ENCODE data around the gene SLFN12L. TPM values are rescaled to one million over a fixed set of nuclear protein-coding genes. Genes with fewer than 3 reads are reported as not detected.
"Not testable (repeated sequence)": the region's sequence is repeated elsewhere in the genome, so short reads cannot be mapped to it uniquely, and the experiment has no call there.

SLFN12L gene
- total RNA-seq, 1 experiment from 2014 or later, result not detected

DNA sequence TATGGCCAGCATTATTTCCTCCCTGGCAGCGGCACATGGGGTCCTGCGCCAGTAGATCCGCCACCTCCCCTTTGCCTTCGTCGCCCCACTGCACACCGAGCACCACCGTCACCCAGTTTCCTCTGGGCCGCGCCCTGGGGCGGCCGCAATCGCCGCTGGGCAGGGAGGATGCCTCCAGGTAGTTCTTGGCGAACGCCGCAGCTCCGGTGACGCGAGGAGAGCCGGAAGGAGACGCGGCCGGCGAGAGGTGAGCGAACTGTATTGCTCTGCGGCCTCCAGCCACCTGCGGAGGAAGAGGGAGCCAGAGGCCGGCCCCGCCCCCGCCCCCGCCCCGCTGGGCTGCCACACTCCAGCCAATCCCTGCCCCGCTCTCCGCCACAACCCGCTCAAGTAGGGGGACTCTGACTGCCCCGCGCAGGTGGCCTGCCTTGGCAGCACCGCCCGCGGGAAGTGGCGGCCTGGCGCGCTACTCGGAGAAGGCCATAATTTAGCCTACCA, 77.1 kb downstream of the SLFN12L start:
- no peak overlapping the region for H4K8ac ChIP-seq (replicated peaks; ENCODE audit: insufficient read length, low read depth, low read length)
- H3K27ac ChIP-seq (ENCODE audit: insufficient read length, low read depth, low read length), result no peak overlapping the region
- H2AFZ ChIP-seq (ENCODE audit: low read length), result no peak overlapping the region
- peaks cover 4 to 9% of the 10 kb centered on the region in 2 experiments for H3K4me1 Mint-ChIP-seq
- H3T11ph ChIP-seq (ENCODE audit: low read length), result no peak overlapping the region
- H3K23me2 ChIP-seq (ENCODE audit: insufficient read length, low read depth, low read length, poor library complexity, severe bottlenecking), result no peaks in the 10 kb centered on the region
- H3K9ac ChIP-seq (ENCODE audit: extremely low read depth, insufficient read length, low read length), result no peak overlapping the region
- no peak overlapping the region for H3K27ac Mint-ChIP-seq
- no peak overlapping the region for H2BK12ac ChIP-seq (ENCODE audit: insufficient read length, low read depth, low read length)
- peaks cover 0 to 13% of the 10 kb centered on the region in 2 experiments; a peak in 1 of 5 replicates for H3K9me3 Mint-ChIP-seq
- H4K91ac ChIP-seq (ENCODE audit: insufficient read length, low read depth, low read length), result no peak overlapping the region
- H3K23ac ChIP-seq (ENCODE audit: insufficient read length, low read depth, low read length), result no peak overlapping the region
- no peak overlapping the region for H4K5ac ChIP-seq (ENCODE audit: insufficient read length, low read depth, low read length)
- H3K27me3 Mint-ChIP-seq (ENCODE audit: low read depth), result peaks cover 80% of the 10 kb centered on the region
- no peaks in the 10 kb centered on the region for H3K79me2 ChIP-seq (ENCODE audit: insufficient read depth, low read length)
- TF ChIP-seq, protein P1, sequence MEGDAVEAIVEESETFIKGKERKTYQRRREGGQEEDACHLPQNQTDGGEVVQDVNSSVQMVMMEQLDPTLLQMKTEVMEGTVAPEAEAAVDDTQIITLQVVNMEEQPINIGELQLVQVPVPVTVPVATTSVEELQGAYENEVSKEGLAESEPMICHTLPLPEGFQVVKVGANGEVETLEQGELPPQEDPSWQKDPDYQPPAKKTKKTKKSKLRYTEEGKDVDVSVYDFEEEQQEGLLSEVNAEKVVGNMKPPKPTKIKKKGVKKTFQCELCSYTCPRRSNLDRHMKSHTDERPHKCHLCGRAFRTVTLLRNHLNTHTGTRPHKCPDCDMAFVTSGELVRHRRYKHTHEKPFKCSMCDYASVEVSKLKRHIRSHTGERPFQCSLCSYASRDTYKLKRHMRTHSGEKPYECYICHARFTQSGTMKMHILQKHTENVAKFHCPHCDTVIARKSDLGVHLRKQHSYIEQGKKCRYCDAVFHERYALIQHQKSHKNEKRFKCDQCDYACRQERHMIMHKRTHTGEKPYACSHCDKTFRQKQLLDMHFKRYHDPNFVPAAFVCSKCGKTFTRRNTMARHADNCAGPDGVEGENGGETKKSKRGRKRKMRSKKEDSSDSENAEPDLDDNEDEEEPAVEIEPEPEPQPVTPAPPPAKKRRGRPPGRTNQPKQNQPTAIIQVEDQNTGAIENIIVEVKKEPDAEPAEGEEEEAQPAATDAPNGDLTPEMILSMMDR (conservative IDR thresholded peaks at IDR 0.05), result no peak
- no peaks in the 10 kb centered on the region for H3K79me1 ChIP-seq (ENCODE audit: insufficient read depth, low read depth, low read length, poor library complexity, severe bottlenecking)
- no peak overlapping the region for H3K18ac ChIP-seq (ENCODE audit: insufficient read length, low read depth, low read length)
- DNase-seq, result peak; percentile 98
- no peak overlapping the region for H3K56ac ChIP-seq (ENCODE audit: insufficient read length, low read depth, low read length)
- peak overlapping the region; percentile 51 to 69 for H3K4me3 Mint-ChIP-seq
- no peak overlapping the region for H2BK15ac ChIP-seq (ENCODE audit: low read depth, low read length)
- H2AK5ac ChIP-seq (ENCODE audit: insufficient read length, low read length), result no peak overlapping the region
- no peak overlapping the region for H3K14ac ChIP-seq (ENCODE audit: insufficient read depth, low read length)
- H2BK5ac ChIP-seq (ENCODE audit: insufficient read length, low read length), result no peak overlapping the region
- WGBS (ENCODE audit: extremely low coverage, insufficient read length, low lambda C conversion rate), result no CpG with 5 or more reads among the region's 44 CpGs
- no peaks in the 10 kb centered on the region for H3K9me3 ChIP-seq (ENCODE audit: control insufficient read depth, low read depth, low read length)
- peaks cover 0 to 3% (median 0%) of the 10 kb centered on the region in 3 experiments; a peak in 2 of 7 replicates for H3K36me3 Mint-ChIP-seq (ENCODE audit: insufficient read depth in 1 of 3, low read depth in 3 of 3)
- peak overlapping the region; percentile 10 for H3K4me2 ChIP-seq (ENCODE audit: insufficient read depth, insufficient read length, low read length)
- H3K27me3 ChIP-seq (ENCODE audit: insufficient read depth, low read length), result peaks cover 12% of the 10 kb centered on the region; the same call in 1 of the 2 replicates
- no peaks in the 10 kb centered on the region for H4K20me1 ChIP-seq (ENCODE audit: control insufficient read depth, insufficient read depth, insufficient read length)
- no peaks in the 10 kb centered on the region for H3K4me1 ChIP-seq (ENCODE audit: insufficient read depth, low read length)
- H2BK120ac ChIP-seq (ENCODE audit: low read depth, low read length, poor library complexity, severe bottlenecking), result no peak overlapping the region
- no peak overlapping the region for H3K4ac ChIP-seq (ENCODE audit: low read depth, low read length)
- H2BK20ac ChIP-seq (ENCODE audit: low read depth, low read length, poor library complexity, severe bottlenecking), result no peak overlapping the region

DNA sequence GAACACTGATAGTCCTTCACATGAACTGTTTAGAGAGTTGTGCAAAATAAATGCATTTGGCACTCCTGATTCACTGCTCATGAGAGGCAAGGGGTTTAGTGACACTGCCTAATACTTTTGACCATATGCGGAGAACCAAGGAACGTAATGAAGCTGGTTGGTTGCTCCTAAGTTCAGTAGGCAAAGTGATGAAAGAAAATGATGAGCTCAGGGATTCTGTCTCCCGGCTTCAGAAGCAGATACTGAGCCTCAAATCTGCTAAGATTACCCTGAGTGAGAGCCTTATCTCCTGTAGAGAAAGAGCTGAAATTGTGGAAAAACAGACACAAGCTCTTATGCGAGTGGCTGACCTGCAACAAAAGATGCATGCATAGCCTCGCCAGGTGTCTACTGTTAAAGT, 83.4 kb downstream of the SLFN12L start:
- H2AFZ ChIP-seq (ENCODE audit: low read length); H3K56ac ChIP-seq (ENCODE audit: insufficient read length, low read depth, low read length); H3K79me1 ChIP-seq (ENCODE audit: insufficient read depth, low read depth, low read length, poor library complexity, severe bottlenecking); H3K4me1 Mint-ChIP-seq; H2BK12ac ChIP-seq (ENCODE audit: insufficient read length, low read depth, low read length); H2AK5ac ChIP-seq (ENCODE audit: insufficient read length, low read length); H3K79me2 ChIP-seq (ENCODE audit: insufficient read depth, low read length); H3K9me3 Mint-ChIP-seq; H2BK5ac ChIP-seq (ENCODE audit: insufficient read length, low read length); H2BK15ac ChIP-seq (ENCODE audit: low read depth, low read length); H3K4me3 Mint-ChIP-seq; DNase-seq; H3K9ac ChIP-seq (ENCODE audit: extremely low read depth, insufficient read length, low read length); H3K4ac ChIP-seq (ENCODE audit: low read depth, low read length); H3K23ac ChIP-seq (ENCODE audit: insufficient read length, low read depth, low read length); H4K91ac ChIP-seq (ENCODE audit: insufficient read length, low read depth, low read length); H3K27ac Mint-ChIP-seq; H3K9me3 ChIP-seq (ENCODE audit: control insufficient read depth, low read depth, low read length); H3K14ac ChIP-seq (ENCODE audit: insufficient read depth, low read length); H4K8ac ChIP-seq (replicated peaks; ENCODE audit: insufficient read length, low read depth, low read length); H3K27ac ChIP-seq (ENCODE audit: insufficient read length, low read depth, low read length); H2BK20ac ChIP-seq (ENCODE audit: low read depth, low read length, poor library complexity, severe bottlenecking); H3K23me2 ChIP-seq (ENCODE audit: insufficient read length, low read depth, low read length, poor library complexity, severe bottlenecking); H3K18ac ChIP-seq (ENCODE audit: insufficient read length, low read depth, low read length); H3K4me1 ChIP-seq (ENCODE audit: insufficient read depth, low read length); H4K20me1 ChIP-seq (ENCODE audit: control insufficient read depth, insufficient read depth, insufficient read length); H3K36me3 Mint-ChIP-seq (ENCODE audit: insufficient read depth in 1 of 3, low read depth in 3 of 3); H4K5ac ChIP-seq (ENCODE audit: insufficient read length, low read depth, low read length); H3T11ph ChIP-seq (ENCODE audit: low read length); H3K4me2 ChIP-seq (ENCODE audit: insufficient read depth, insufficient read length, low read length); H2BK120ac ChIP-seq (ENCODE audit: low read depth, low read length, poor library complexity, severe bottlenecking): not testable (repeated sequence)
- H3K27me3 ChIP-seq (ENCODE audit: insufficient read depth, low read length), result peaks cover 12% of the 10 kb centered on the region; the same call in 1 of the 2 replicates
- H3K27me3 Mint-ChIP-seq (ENCODE audit: low read depth), result peaks cover 94% of the 10 kb centered on the region
- WGBS (ENCODE audit: extremely low coverage, insufficient read length, low lambda C conversion rate), result no CpG with 5 or more reads among the region's 5 CpGs
